ENCODE measurements around the gene CHAF1A.

Gene CHAF1A

DNA sequence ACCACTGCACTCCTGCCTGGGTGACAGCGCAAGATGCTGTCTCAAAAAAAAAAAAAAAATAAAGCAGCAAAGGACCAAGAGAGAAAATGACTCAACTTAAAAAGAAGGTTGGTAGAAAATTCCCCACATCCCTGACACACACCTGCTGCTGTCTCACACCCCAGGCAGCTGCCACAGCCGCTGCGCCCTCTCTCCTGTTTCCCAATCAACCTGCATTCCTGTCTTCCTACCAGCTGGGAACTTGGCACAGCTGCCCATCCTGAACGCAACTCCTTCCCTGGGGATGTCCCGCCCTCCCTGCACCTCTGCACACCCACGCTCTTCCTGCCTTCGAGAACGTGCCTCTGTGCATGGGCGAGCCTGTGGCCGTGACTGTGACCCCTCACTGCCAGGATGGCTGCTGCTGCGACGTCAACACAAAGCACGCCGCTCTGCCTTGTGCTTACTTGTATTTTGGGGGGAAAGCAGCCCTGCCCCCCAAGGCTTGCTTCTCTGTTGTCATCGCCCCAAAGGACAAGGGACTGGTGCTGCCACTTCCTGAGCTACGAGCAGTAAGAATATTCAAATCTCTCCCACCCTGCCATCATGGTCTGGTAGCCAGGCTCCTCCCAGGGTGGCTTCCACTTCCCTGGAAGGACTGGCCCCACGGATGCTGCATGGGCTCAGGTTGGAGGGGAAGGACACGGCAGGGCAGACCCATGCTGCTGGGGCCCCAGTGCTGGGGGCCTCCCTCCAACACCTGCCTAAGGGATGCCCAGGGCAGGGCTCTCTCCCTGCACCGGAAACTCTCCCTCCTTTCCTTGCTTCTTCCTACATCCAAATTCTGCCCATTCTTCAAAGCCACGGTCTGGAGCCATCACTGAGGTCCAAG is 22.8 kb upstream of the CHAF1A start:
- peak; percentile 38 for DNase-seq

DNA sequence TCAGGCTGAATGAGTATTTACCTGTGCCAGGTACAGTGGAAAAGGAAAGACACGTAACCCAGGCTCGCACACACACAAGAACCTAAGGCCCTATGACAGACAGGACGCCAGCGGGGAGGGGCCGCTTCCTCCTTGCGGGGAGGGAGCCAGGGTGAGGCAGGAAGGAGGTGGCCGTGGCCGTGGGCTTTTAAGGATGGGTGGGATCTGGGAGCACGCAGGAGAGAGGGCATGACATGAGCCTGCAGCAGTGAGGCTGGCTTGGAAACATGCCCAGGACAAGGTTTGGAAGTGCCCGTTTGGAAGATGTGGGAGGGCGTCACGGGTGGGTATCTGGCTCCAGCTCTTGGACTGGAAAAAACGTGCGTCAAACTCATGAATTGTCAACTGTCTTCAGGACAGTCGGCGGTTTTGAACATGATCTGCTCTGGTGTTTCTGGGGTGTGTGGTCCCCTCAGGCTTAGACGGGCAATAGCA is 22.1 kb upstream of the CHAF1A start:
- peak; percentile 58 for DNase-seq

DNA sequence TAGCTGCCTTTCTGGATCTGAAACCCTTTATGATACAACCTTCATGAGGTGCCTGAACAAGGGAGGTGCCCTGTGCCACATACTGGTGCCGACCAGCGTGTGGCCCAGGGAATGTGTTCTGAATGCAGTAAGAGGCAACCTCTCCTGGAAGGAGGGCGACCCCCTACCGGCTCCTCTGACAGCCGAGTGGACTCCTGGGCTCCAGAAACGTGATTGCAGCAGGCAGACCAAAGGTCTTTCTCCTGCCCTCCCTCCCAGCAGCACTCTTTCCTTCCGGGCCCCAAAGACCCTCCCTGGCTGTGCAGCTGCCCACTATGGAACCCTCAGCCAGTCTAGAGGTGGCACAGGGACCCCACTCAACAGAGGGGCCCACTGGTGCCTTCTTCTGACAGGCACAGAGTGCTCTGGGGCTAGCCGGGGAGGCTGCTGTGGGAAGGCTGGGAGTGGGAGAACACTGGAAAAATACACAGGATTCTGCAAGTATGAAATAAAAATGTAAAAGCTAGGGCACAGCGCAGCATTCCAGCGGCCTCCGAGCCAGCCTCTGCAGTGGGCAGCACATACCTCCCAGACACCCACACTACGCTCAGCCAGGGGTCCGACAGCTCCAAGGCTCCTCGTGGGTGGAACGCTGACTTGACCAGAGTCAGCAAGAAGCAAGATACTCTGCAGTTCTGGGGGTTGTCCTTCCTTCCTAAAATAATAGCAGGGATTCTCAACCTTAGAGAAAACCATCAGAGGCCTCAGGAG is 17.0 kb upstream of the CHAF1A start:
- DNase-seq = no peak

DNA sequence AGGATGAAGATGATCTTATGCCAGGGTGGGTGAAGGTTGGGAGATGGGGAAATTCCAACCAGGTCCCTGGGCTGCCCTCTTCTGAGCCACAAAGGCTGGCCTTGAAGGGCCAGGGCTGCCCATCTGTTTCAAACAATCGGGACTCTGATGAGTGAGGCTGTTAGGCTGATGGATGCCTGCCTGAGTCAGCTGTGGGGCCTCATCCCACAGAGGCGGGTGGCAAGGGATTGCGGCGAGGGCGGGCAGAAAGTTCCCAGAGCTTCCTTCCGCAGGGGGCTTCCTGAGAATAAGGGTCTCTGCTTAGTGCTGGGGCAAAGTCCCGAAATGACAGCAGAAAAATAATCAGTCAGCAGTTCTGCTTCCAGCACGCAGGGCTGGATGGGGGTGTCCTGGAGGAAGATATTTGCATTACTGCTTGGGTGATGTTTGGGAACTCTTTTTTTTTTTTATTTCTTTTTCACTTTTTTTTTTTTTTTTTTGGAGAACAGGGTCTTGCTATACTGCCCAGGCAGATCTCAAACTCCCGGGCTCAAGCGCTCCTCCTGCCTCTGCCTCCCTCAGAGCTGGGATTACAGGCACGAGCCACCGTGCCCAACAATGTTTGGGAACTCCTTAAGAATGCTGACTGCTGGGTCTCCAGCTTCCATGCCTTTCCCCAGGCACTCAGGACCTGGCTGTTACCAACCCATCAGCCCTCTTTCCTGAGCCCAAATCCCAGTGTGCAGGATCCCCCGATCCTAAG is 16.2 kb upstream of the CHAF1A start:
- no peak for DNase-seq

DNA sequence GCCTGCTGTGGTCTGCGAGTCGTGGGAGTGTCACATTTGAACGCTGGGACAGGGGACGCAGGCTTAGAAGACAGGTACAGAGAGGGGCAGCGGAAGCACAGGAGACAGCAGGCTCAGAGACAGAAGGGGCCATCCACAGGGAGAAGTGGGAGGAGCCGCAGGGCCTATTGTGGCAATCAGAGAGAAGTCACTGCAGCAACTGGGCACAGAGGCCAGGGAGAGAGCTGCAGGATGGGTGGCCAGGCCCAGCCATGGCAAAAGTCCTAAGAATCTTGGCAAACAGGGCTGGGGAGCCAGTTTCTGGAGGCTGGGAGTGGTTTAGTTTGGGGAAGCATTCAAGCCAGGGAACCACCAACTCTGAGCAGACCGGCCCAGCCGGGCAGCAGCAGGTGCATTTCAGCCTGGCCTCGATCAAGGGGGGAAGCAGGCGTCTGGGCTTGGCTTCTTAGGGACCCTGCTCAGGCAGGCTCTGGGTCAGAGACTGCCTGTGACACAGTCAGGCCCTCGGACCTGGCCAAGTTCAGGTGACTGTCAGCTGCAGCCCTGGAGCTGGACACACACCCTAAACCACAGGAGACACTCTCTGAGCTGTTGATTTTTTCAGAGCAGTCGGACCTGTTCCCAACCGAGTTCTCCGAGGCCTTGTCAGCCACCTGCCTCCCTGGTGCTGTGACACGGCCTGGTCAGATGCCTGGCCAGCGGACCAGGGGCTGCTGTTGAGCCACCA is 13.9 kb upstream of the CHAF1A start:
- DNase-seq = no peak

DNA sequence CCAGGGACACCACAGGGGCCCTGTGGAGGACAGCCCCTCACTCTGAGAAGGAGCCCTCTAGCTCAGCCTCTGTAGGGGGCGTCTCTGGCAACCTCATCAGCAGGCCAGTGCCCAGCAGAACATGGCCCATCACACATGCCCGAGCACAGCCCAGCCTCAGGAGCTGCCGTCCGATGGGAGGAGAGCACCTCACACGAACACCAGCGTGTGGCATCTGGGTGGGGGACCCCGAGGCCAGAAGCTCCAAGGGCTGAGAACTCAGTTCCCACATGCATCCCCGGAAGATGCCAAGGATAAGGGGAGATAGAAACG is 13.4 kb upstream of the CHAF1A start:
- DNase-seq = no peak

DNA sequence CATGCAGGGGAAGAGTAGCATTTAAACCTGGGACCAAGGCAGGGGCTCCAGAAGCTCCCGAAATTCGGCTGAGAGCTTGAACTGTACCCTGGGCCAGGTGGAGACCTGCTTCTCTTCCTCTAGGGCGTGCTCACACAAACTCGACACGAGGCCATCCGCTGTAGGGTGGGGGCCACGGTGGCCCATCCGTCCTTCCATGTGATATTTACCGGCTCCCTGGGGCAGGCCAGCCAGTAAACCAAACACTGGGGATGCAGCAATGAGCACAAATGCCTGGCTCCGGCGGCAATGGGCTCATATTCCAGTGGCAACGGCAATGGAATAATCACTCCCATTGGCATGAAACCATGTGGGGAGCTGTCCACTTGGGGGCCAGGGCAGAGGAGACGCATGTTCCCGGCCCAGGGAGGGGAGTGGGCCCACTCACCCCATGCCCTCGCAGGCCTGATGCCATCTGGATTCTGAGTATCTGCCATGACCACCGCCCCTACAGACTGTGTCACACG is 12.9 kb upstream of the CHAF1A start:
- no peak for DNase-seq

DNA sequence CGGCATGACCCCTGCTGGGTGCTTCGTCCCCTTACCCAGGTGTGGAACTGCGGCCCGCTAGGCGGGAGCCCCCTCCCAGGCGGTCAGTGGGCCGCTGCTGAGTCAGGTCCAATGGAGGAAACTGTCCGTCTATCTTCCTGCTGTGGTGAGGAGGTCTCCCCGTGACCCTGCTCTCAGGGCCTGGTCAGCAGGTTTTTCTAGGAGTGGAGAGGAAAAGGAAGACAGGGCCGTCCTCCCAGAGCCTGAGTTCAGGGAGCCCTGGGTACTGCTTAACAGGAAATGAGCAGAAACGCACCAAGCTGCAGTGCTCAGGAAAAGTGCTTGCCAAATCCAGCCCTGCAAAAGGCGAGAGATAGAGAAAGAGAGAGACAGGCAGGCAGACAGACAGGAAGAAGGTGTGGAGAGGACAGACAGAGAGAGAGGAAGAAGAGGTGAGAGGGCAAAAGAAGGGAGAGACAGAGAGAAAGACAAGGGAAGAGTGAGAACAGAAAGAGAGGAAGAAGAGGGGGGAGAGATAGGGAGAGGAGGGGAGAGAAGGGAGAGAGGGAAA is 12.3 kb upstream of the CHAF1A start:
- DNase-seq = no peak

DNA sequence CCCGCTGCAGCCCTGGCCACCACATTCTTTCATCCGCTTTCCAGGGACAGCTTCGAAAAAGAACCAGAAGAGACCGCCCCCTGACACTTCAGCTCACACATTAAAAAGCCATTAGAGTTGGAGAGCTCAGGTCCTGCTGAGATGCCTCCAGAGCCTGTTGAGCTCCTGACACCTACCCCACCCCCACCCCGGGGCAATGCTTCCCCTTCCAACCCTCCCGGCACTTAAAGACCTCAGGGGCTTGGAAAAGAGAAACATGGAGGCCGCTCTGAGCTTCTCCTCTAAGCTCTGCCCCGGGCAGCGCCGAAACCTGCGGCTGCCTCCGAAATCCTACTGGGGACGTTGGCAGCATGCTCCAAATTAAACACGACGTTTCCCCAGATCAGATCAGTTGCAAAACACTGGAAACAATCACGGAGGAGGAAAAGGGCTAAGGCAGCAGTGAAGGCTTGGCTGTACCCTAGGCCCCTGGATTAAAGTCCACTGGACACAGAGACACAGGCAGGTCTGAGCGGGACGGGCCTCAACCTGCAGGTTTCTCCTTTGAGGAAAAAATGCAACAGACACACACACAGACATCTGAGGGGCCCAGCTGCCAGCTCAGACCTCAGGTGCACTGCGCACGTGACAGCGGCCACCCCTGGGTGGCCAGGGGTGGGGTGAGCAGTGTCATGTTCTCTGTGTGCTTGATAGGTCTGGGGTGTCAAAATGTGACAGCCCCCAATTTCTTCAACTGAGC is 11.7 kb upstream of the CHAF1A start:
- DNase-seq = no peak

DNA sequence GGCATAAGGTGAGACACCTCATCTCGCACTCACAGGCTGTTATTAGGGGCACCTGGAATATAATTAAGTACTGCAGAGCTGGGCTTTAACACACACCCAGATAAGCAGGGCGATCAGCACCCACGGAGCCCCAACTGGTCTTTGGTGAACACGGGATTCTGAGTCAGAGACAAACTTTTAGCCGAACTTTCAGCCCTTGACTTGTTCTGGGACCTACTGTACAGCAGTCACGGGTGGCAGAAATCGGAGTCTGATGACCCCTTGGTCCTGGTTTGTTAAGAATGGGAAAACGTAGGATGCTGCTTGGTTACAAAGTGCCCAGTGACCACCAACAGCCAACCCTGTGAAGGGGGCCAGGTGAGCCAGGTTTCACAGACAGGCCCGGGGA is 11.1 kb upstream of the CHAF1A start:
- no peak for DNase-seq

DNA sequence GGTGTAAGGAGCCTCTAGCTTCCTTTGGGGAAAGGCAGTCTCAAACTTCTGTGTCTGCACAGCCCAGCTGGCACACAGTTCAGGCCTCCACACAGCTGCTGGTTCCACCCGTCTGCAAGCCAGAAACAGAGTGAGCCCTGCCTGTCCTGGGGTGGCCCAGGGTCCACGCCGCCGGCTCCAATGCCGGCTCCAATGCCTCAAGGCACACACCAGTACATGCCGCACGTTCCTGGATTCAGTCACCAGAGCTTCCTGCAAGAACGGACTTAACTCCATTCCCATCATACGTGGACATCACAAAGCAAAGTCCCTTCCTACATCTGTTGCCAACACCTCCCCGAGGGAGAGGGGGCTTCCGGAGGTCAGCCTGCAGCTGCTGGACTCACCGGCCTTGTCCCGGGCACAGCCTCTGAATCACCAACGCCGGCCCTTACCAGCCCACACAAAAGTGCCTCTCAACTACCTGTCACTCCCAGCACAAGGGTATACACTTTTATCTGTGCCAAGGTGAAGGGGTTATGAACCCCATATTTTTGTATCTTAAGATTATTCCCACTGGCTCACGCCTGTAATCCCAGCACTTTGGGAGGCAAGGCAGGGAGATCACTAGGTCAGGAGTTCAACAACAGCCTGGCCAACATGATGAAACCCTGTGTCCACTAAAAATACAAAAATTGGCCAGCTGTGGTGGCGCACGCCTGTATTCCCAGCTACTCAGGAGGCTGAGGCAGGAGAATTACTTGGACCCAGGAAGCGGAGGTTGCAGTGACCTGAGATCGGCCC is 10.5 kb upstream of the CHAF1A start:
- DNase-seq = no peak

DNA sequence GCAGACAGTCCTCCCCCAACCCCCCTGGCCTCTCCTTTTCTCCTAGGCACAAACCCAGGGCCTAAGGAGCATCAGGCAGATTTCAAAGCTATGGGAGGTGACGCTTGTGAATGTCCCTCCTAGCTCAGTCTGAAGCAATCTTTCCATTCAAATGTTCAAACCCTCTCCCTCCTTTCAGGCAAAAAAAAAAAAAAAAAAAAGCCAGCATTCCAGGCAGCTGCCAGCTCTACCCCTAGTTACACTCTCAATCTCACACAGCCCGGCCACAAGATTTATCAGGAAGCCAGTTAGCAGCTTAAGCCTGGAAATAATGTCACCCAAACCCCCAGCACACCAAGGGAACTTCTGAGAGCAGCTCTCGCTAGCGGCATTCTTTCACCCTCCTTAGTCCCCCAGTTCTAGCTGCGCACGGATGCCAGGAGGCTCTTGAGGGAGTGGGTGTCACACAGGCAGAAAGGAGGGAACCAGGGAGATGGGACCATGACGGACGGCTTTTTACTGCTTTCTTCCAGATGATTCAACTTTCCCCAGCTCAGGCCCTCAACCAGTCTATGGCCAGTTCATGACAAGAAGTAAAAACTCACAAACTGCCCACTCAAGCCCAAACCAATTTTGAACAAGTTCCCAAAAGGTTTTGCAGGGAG is 8.4 kb upstream of the CHAF1A start:
- DNase-seq = no peak

DNA sequence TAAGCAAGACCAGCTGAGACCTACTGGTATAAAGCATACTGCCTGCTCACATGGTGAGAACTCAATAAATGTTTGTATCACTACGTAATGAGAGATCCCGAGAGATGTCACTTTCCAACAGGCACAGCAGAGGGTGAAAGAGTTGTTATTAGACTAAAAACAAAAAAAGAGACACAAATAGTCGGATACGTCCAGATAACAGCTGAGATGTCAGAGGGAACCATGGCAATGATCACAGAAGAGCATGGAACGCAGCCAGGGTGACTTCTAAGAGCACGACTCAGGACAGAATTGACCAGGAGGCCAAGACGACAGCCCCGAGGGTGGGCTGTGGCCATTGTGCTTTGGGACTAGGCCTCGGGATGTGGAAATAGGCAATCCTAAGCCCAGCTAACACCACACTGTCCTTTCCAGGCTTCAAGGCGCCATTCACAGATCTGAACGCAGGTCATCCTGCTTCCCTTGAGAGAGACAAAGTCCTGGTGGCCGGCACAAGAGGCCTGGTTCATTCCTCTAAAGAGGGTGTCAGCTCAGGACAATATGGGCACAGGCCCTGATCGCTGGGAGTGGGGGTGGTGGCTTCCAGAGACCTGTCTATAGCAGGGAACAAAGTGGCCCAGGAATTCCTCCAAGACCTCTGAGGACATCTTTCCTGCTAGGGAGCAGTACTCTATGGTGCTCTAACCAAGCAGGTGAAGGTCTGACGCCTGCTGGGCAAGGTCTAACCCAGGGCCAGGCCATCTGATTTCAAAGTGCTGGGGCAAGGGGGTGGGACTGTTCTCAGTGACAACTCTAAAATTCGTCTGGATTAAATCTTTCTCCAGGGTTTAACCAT is 5.3 kb upstream of the CHAF1A start:
- DNase-seq = no peak

DNA sequence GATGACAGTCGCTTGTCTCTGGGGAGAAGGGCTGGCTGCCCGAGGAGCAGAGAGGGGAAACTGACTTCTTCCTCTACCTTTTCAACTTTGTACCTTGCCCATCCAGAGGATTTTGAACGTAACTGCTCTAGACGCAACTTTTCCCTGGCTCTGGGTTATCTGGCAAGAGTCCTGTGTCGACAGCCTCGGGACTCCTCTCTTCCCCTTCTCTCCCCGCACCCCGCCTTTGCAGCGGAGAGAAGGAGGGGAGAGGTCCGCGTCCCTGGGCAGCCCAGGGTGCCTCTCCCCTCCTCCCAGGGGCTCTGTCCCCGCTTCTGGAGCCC is 2.7 kb upstream of the CHAF1A start:
- no peak for DNase-seq

DNA sequence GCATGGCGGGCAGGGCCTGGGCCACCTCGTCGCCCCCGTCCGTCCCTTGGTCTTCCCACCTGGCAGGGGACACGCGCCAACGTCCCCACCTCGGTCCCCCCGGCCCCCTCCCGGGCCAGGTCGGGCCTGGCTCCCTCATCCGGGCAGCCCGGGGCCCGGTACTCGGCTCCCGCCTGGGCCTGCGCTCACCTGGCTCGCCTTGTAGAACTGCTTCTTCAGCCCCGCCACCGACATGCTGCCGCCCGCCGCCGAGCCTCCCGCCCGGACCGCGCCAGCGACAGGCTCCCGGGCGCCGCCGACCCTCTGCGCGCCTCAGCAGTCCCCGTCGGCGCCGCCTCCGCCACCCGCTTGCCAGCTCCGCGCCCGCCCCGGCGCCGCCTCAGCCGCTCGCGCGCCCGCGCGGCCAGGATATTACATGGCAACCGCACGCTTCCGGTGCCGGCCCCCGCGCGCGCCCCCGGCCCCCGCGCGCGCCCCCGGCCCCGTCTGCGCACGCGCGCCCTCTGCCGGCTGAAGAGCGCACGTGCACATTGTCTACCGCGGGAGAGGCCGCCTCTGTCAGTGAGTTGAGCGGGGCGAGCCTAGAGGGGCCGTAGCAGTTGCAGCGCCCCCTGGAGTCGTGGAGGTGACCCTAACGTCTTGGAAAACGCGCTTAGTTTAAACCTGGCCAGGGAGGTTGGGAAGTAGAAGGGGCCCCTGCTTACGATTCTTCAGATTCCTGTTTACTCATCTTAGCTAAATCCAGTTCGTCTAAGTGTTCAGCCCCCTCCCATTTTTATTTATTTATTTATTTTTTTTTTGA is 2.1 kb upstream of the CHAF1A start, which contains the start of gene SH3GL1:
Gene SH3GL1, minus strand, starts transcription at position 413 of the 802 bp plus-strand sequence. Its CDS starts 179 bp downstream, at position 234.
- DNase-seq = peak; percentile 90

DNA sequence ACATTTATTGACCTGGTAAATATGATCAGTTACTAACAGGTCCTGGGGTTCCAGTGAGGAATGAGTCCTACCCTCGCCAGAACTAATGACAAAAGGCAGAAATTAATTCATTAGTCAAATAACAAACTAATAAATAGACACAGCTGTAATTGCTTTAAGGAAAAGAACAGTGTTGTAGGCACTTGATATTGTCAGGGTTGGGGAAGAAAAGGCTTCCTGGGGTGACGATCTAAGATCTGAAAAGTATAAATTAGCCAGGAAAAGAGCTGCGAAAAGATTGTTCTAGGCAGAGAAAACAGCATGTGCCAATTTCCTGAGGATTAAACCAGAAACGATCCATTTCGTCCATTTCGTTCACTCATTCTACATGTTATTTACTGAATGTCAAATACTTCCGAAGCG is 670 bp upstream of the CHAF1A start:
- no peak for DNase-seq

DNA sequence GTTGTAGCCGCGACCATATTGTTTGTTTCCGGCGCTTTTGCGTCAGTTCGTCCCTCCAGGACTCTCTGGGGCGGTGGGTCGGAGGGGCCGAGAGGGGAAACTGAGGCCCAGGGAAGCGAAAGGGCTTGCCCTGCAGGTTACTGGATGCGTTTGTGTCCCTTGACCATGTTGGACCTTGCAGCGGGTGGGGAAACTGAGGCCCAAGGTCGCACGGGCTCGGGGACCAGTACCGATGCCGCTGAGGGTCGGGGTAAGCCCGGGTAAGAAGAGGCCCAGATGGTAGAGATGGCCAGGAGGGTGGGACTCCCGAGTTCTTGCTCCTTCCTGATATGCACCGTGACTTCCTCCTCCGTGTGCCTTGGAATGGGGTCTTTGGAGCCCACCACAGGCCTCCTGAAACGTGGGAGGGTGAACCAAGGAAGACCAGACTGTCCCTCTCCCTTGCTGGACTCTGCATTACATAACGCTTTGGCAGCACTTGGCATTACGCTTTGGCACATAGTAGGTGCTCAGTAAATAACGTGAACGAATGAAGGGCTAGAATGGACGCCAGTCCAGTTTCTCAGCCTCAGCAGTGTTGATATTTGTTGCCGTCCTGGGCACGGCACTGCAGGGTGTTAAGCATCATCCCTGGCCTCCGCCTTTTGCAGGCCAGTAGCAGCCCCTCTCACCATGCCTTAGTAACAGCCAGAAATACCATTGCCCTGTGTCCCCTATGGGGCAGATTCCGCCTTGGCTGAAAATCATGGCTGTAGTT is 743 bp downstream of the CHAF1A start:
- DNase-seq = no peak

DNA sequence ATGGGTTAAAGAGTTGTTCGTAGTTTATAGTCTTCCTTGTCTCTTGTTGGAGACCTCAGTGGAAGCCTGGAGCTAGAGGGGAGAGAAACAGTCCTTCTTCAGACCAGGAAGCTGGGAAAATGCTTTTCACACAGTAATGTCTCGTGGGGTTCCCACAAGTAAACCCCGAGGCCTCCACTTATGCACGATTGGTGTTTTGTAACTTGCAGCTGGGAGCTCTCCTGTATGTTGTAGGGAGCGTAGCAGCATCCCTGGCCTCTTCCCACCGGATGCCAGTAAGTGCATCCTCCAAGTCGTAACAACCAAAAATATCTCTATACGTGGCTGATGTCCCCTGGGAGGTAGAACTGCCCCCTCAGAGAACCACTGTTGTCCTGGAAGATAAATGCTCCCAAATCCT is 3.5 kb downstream of the CHAF1A start:
- DNase-seq = no peak

All from activated CD4-positive, alpha-beta T cell treated with anti-CD3 and anti-CD28 coated beads, Interleukin-10, Interleukin-2, amounts not matched to agents 100 ng/mL and 50 ng/mL, durations not matched to agents 16 hours and 8 hours (primary cell).